Epithelial cell of proximal tubule (primary cell): Measurements from ENCODE around the gene PRDM16. TPM values are rescaled to one million over a fixed set of nuclear protein-coding genes. Genes with fewer than 3 reads are reported as not detected.

ENCODE experiments used
- DNase-seq: peaks from one replicate; pipeline ENCODE4 v3.0.0-alpha.2; 2011; ENCODE audit warnings: low read depth
- H3K4me3 ChIP-seq: 2 replicates; pipeline ENCODE4 v1.5.1; 2011; ENCODE audit warnings: low read depth, mild to moderate bottlenecking, low read length
- CTCF ChIP-seq: conservative IDR thresholded peaks from 2 replicates; pipeline ENCODE4 v1.5.1; 2012; ENCODE audit warnings: low read depth, mild to moderate bottlenecking, low read length
- total RNA-seq: library from RNA; depleted of rRNA; stranded (reverse); fragments of >200 nt; gene quantifications from 2 replicates; pipeline ENCODE4 v1.2.3, GENCODE V29; 2015

The PRDM16 gene
- total RNA-seq, 1 donor from 2014 or later: 0.06 TPM

GRCh38 chr1:3181956-3182355, 113.0 kb downstream of the PRDM16 start:
- DNase-seq: no peak
- no peak for TF ChIP-seq CTCF
- H3K4me3 ChIP-seq: no peak overlapping the region

- DNase-seq: no peak
- no peak overlapping the region for H3K4me3 ChIP-seq
- TF ChIP-seq CTCF: no peak
Observed at GRCh38 chr1:3183411-3183810, 114.4 kb downstream of the PRDM16 start.

- TF ChIP-seq CTCF: no peak
- H3K4me3 ChIP-seq: no peak overlapping the region
- no peak for DNase-seq
Observed at GRCh38 chr1:3183813-3184212, 114.8 kb downstream of the PRDM16 start.

- no peak overlapping the region for H3K4me3 ChIP-seq
- DNase-seq: no peak
- no peak for TF ChIP-seq CTCF
Observed at GRCh38 chr1:3184666-3185065, 115.7 kb downstream of the PRDM16 start.

GRCh38 chr1:3185896-3186525, 117.0 kb downstream of the PRDM16 start:
- no peak for TF ChIP-seq CTCF
- DNase-seq: no peak
- H3K4me3 ChIP-seq: no peak overlapping the region

- no peak for TF ChIP-seq CTCF
- DNase-seq: no peak
- H3K4me3 ChIP-seq: no peak overlapping the region
Observed at GRCh38 chr1:3186526-3186921, 117.5 kb downstream of the PRDM16 start.

- TF ChIP-seq CTCF: no peak
- DNase-seq: no peak
- no peak overlapping the region for H3K4me3 ChIP-seq
Observed at GRCh38 chr1:3187415-3188149, 118.6 kb downstream of the PRDM16 start.
